ENCODE data around the gene MDC1. TPM values are rescaled to one million over a fixed set of nuclear protein-coding genes. Genes with fewer than 3 reads are reported as not detected.
A peak's percentile ranks its signal among the peaks of the same experiment; 100 is the strongest.

Gene MDC1
- polyA plus RNA-seq, 1 donor (not counting 4 experiments of a cell fraction or from before 2014, with no cell fraction given): 6.9 TPM

GRCh38 chr6:30747300-30747687 lies 30.2 kb upstream of the MDC1 start:
- dilution Hi-C loops (cut with MboI; ENCODE audit: extremely low pct_ligation_motif_present, low sequenced_read_pairs): no loop called here
- no peaks in the 10 kb centered on the region for H3K9me3 ChIP-seq (ENCODE audit: control insufficient read depth, low read depth, low read length)
- no peak for DNase-seq (ENCODE audit: low read depth, low spot score)
- H3K4me2 ChIP-seq (ENCODE audit: control insufficient read depth, extremely low read depth, insufficient read depth, low read depth, low read length): peak overlapping the region; percentile 79
- no peak overlapping the region for H3K4me3 ChIP-seq (ENCODE audit: control insufficient read depth in 2 of 3, extremely low read depth in 1 of 3, insufficient read depth in 2 of 3, low read depth in 1 of 3, low read length in 3 of 3)
- no peaks in the 10 kb centered on the region for H3K9me1 ChIP-seq (ENCODE audit: control insufficient read depth, extremely low read depth, insufficient read depth, low read length)
- H3K27ac ChIP-seq (ENCODE audit: control insufficient read depth, insufficient read depth, low read length): peak overlapping the region; percentile 98
- no peak overlapping the region for H2AFZ ChIP-seq (ENCODE audit: control insufficient read depth, low read length)
- peaks cover 5 to 10% of the 10 kb centered on the region in 2 experiments for H3K36me3 ChIP-seq (ENCODE audit: control insufficient read depth in 2 of 2, extremely low read depth in 1 of 2, insufficient read depth in 2 of 2, low read length in 2 of 2)
- H4K20me1 ChIP-seq (ENCODE audit: control insufficient read depth, extremely low read depth, insufficient read depth, low read length): peaks cover 11% of the 10 kb centered on the region
- FAIRE-seq: no peak
- TF ChIP-seq CTCF (optimal IDR thresholded peaks at IDR 0.05 in 1 of 3, IDR thresholded peaks at IDR 0.05 in 1 of 3, conservative IDR thresholded peaks at IDR 0.05 in 1 of 3; ENCODE audit: extremely low read depth in 1 of 3, insufficient read depth in 2 of 3, low read length in 3 of 3): no peak
- TF ChIP-seq EZH2 (IDR thresholded peaks at IDR 0.05; ENCODE audit: low read length): no peak
- peak overlapping the region; percentile 11 for H3K9ac ChIP-seq (ENCODE audit: control insufficient read depth, extremely low read depth, insufficient read depth, low read length)
- H3K4me1 ChIP-seq (ENCODE audit: control insufficient read depth, extremely low read depth, insufficient read depth, low read length): peaks cover 63% of the 10 kb centered on the region
- H3K27me3 ChIP-seq (ENCODE audit: control insufficient read depth, extremely low read depth, insufficient read depth, low read length): no peaks in the 10 kb centered on the region
- peaks cover 10% of the 10 kb centered on the region for H3K79me2 ChIP-seq (ENCODE audit: control insufficient read depth, insufficient read depth, low read length)

- dilution Hi-C loops (cut with MboI; ENCODE audit: extremely low pct_ligation_motif_present, low sequenced_read_pairs): no loop called here
- Histone ChIP-seq H3K27ac (ENCODE audit: control insufficient read depth, insufficient read depth, low read length) (peak within 1 kb of the TSS; percentile 93), H3K79me2 (ENCODE audit: control insufficient read depth, insufficient read depth, low read length) (peaks cover 10% of the 10 kb centered on the region), H3K9me1 (ENCODE audit: control insufficient read depth, extremely low read depth, insufficient read depth, low read length) (no peaks in the 10 kb centered on the region), H3K4me2 (ENCODE audit: control insufficient read depth, extremely low read depth, insufficient read depth, low read depth, low read length) (peak within 1 kb of the TSS; percentile 72), H3K9ac (ENCODE audit: control insufficient read depth, extremely low read depth, insufficient read depth, low read length) (peak within 1 kb of the TSS; percentile 97), H3K27me3 (ENCODE audit: control insufficient read depth, extremely low read depth, insufficient read depth, low read length) (no peaks in the 10 kb centered on the region), H3K36me3 (ENCODE audit: control insufficient read depth in 2 of 2, extremely low read depth in 1 of 2, insufficient read depth in 2 of 2, low read length in 2 of 2) (peaks cover 5 to 18% of the 10 kb centered on the region in 2 experiments), H2AFZ (ENCODE audit: control insufficient read depth, low read length) (no peak within 1 kb of the TSS), H3K4me3 (ENCODE audit: control insufficient read depth in 2 of 3, extremely low read depth in 1 of 3, insufficient read depth in 2 of 3, low read depth in 1 of 3, low read length in 3 of 3) (peak within 1 kb of the TSS; percentile 71 to 98 (median 85)), H3K9me3 (ENCODE audit: control insufficient read depth, low read depth, low read length) (no peaks in the 10 kb centered on the region), H3K4me1 (ENCODE audit: control insufficient read depth, extremely low read depth, insufficient read depth, low read length) (peaks cover 43% of the 10 kb centered on the region), H4K20me1 (ENCODE audit: control insufficient read depth, extremely low read depth, insufficient read depth, low read length) (peaks cover 11% of the 10 kb centered on the region)
- peak; percentile 56 for FAIRE-seq
- TF ChIP-seq EZH2 (IDR thresholded peaks at IDR 0.05; ENCODE audit: low read length) (no peak), CTCF (optimal IDR thresholded peaks at IDR 0.05 in 1 of 3, IDR thresholded peaks at IDR 0.05 in 1 of 3, conservative IDR thresholded peaks at IDR 0.05 in 1 of 3; ENCODE audit: extremely low read depth in 1 of 3, insufficient read depth in 2 of 3, low read length in 3 of 3) (peak in 2 of 3 experiments; percentile 29 to 82)
- DNase-seq (ENCODE audit: low read depth, low spot score): peak; percentile 99
Measured at GRCh38 chr6:30744054-30744805, 27.1 kb upstream of the MDC1 start, which contains the start of gene IER3. IER3 (minus strand) TSS chr6:30744547; CDS start chr6:30744518, 29 bp downstream.

Data from keratinocyte (primary cell).